Skin epidermis (tissue), 12 donors: Measurements from ENCODE around the gene DCAF5.

ENCODE experiments used
- H3K27ac ChIP-seq, 21 experiments: fragments of 200-600 bp; sonication (generic) in 11 of 21; one replicate each; pipeline ENCODE4 v1.5.0; 2020; ENCODE audit warnings: mild to moderate bottlenecking in 3 of 21, inconsistent platforms in 2 of 21, moderate library complexity in 2 of 21
- H3K4me3 ChIP-seq, 7 experiments: fragments of 200-600 bp; sonication (generic) in 2 of 7; one replicate each; pipeline ENCODE4 v1.5.0; 2020; ENCODE audit warnings: inconsistent platforms in 2 of 7, mild to moderate bottlenecking in 2 of 7, moderate library complexity in 1 of 7

DCAF5 gene

DNA sequence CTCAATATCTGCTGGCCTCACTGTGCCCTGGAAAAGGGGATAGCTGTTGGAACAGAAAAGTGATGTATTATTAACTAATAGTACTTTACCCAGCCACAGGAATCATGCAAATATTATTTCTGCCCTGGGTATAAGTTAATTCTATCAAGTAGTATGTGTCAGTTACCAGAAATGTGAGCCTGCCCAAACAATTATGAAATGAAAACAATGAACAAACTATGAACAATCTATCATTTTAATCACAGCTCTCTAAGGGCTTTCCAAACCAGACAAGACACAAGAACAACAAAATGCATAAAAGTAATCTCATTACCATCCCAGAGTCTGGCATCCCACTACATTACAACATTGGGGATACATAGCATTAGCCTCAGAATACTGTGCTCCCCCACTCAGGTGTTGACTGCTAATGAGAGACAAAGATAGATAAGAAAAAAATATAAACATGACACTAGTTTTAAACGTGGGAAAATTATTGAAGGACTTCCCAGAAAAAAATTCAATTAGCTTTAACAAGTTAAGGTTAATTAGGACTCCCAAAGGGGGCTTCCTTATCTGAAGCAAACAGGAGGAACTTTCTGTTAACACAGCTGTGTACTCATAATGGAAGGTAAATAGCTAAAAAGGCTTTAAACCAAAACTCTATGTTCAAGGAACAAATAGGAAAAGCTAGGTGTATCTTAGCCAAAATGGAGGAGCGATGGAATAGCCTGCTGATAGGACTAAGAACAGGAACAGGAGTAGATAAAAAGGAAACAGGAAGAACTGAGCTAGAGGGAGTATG, 3.3 kb downstream of the DCAF5 start:
- Histone ChIP-seq H3K4me3 (no peak overlapping the region), H3K27ac (peak overlapping the region in 6 of 21 experiments; percentile 7 to 34 (median 21))

DNA sequence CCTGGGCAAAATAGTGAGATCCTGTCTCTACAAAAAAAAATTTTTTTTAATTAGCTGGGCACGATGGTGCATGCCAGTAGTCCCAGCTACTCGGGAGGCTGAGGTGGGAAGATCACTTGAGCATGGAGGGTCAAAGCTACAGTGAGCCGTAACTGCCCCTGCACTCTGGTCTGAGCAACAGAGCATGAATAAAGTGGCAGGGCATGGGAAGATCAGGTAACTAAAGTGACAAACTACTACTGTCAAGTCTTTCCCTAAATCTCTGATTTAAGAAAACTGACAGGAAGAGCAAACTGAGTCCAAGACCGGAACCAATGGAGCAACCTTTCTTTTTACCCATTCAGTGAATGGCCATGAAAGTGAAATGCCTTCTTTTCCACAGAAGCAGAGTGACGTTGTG, 10.8 kb downstream of the DCAF5 start:
- no peak overlapping the region for H3K4me3 ChIP-seq
- H3K27ac ChIP-seq = no peak overlapping the region

DNA sequence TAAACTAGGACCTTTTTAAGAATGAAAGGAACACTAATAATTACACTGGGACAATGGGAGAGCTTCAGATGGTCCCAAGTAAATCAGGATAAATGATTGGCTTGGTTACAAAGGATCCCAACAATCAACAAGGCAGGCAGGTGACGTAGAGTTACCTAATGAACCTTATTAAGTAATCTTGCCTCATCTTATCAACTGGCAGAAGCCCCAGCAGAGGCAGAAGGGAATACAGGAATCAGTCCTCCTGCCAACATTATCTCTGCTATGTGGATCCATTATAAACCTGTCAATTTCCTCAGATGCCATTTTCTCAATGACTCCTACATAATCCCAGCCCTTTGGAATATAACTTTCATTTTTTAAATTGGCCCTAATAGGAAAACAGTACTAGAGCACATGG, 11.4 kb downstream of the DCAF5 start:
- Histone ChIP-seq H3K27ac (no peak overlapping the region), H3K4me3 (no peak overlapping the region)

DNA sequence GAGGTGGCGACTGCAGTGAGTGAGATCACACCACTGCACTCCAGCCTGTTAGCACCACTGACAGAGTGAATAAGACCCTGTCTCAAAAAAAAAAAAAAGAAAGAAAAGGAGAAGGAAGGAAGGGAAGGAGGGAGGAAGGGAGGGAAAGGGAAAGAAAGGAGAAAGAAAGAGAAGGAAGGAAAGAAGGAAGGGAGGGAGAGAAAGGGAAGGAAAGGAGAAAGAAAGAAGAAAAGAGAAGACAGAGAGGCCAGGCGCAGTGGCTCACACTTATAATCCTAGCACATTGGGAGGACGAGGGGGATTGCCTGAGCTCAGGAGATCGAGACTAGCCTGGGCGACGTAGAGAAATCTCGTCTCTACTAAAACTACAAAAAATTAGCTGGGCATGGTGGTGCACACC, 13.2 kb downstream of the DCAF5 start:
- H3K4me3 ChIP-seq = no peak overlapping the region
- no peak overlapping the region for H3K27ac ChIP-seq

DNA sequence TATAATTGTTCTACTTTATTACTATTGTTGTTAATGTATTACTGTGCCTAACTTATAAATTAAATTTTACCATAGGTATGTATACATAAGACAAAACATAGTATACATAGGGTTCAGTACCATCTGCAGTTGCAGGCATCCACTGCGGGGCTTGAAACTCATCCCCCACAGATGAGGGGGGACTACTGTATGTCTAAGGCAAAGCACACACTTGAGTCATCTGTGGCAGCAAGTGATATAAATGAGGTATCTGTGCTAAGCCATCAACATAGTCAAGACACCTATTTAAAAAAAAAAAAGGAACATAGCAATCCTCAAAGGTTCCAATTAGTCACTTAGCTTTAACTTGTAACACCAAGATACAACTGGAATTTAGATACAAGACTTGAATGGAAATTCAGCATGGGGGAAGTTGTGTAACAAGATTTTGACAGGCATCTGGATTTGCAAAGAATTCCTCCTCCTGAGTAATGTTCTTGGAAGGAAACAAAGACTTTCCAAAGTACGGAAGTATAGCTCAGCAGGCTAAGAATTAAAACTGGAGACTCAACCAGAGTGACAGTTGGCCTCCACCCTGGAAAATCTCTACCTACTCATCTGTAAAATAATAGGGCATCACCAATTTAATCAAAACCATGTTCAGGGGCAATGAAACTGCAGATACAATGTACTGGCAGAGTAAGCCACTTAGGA, 14.9 kb downstream of the DCAF5 start:
- Histone ChIP-seq H3K27ac (peak overlapping the region in 9 of 21 experiments; percentile 8 to 58 (median 18)), H3K4me3 (no peak overlapping the region)

DNA sequence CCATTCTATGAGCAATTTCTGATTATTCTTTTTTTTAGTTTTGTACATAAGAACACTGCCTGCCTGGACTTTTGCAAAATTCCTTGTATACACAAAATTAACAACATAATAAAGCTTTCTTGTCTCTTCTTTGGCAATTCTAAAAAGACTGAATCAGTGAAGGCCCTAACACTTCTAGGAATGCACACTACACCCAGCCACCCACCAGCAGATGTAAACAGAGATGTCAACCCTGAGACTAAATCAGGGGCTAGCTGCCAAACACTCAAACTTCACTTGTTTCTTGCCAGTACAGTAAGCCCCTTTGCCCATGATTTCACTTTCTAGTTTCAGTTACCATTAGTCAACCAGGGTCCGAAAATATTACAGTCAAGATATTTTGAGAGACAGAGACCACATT, 15.5 kb downstream of the DCAF5 start:
- Histone ChIP-seq H3K27ac (peak overlapping the region in 2 of 21 experiments; percentile 4 to 24), H3K4me3 (no peak overlapping the region)

DNA sequence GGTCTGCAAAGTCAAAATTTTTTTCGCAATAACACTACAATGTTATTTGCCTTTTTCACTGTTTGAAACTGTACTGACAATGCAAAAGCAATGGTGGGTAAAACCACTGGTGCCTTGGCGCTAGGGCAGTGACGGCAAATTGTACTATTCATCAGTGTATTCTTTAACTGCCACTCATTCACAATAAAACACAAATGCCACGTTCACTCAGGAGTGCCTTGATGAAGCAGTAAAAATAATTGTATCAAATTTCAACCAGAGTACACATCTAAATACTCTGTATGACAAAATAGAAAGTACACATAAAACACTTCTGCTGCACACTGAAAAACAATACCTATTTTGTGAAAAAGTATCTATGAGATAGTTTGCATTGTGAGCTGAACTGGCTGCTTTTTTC, 17.8 kb downstream of the DCAF5 start:
- Histone ChIP-seq H3K4me3 (no peak overlapping the region), H3K27ac (no peak overlapping the region)

DNA sequence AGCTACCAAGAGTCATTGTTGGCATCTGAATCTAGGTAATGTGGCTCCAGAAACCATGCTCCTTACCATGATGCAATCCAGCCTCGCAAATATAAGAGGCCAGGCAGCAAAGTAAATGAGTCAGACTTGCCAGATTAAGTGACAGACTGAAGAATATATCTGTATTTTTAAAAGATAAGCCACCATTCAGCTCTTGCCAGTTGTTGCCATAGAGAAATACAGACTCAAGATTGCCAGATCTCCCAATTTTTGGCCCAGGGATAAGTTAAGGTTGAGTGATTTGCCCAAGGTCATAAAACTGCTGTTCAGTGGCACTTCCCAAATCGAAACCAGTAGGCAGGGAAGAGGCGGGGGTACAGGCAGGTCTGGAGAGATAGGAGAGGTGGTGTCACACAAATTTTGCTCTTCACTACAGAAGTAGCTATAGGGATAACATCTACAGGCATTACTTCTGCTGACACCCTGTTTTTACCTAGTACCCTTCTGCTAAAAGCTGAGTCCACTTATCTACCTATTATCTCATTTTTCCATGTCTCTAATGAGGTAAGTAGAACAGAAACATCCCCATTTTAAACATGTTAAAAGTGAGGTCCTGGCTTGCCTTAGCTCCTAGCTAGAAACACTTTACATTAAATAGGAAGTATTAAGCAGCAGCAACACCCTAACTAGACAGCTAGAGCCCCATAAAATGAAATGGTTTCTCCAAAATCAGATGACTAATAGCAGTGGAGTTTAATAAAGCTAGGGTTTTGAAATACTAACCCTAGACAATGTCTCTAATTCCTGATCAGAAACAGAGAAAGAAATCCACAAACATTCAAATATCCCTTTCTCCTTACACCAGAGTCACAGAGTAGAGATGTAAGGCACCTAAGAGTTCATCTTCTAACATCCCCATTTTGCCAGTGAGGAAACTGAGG, 19.5 kb downstream of the DCAF5 start:
- H3K27ac ChIP-seq = peak overlapping the region in 8 of 21 experiments; percentile 4 to 47 (median 24)
- H3K4me3 ChIP-seq = no peak overlapping the region

DNA sequence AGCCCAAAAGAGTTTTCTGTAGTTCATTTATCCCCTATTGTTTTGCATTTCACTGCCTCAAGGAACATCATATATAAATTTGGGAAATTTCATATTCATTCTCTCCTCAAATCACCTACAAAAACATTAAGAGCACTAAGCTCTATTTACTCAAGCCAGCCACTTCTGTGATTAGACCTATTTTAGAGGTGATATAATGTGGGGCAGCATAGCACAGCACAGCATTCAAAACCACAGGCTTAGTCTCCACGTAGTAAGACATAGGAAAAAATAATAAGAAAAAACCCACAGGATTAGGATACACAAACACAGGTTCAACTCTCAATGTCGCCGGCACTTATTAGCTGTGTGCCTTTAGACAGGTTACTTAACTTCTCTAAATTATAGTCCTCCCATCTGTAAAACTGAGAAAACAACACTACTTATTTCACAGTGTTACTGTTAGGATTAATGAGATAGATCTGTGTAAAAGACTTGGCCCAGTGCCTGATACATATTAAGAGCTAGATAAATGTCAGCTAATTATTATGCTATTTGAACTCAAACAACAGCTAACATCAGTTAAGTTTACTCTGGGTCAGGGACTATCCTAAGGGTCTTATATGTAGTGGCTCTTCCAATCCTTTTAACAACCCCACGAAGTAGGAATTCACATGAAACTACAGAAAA, 20.3 kb downstream of the DCAF5 start:
- peak overlapping the region in 1 of 21 experiments; percentile 13 for H3K27ac ChIP-seq

DNA sequence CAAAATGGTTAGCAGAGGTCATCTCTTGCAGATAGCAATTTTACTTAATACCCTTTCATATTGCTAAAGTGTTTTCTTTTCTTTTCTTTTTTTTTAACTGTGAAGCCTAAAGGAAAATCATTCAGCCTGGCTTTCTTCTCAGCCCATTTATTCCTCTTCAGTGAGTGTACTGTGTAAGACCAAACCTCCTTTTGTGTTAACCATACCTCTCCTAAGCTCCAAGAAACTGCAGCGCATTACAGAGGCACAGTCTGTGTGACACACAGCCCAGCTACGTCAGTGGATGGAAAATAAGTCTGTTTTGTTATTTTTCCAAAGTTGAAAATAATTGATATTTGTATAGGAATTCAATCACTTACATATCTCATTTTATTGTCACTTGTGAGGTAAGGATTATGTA, 21.7 kb downstream of the DCAF5 start:
- Histone ChIP-seq H3K4me3 (no peak overlapping the region), H3K27ac (no peak overlapping the region)

More for the DNA sequence above, 20.3 kb downstream of the DCAF5 start:
- no peak overlapping the region for H3K4me3 ChIP-seq

DNA sequence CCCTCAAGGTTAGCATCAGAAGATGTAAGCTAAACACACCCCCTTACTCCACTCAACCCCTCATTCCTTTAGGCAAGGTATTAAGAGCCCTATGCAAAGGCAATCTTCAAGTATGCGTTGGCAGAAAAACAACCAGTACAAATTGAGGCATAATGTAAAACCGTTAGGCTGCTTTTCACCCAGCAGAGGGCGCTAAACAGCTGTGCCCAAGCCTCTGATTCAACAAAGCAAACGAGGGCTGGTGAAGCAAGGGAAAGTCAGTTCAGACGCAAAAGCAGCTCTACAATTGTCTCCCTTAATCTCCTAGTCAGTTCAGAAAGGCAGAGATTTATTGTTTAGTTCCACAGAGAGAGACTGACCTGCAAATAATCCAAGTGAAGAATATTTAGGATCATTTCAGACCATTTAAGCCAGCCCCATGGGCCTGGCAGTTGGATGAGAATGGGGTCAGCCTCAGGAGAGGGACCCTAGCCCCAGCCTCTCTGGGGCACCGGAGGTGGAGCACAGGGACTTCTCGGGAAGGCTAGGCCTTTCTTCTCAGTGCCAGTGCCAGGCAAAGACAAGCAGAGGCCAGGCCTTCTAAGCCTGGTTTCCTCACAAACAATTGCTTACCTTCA, 23.5 kb downstream of the DCAF5 start:
- Histone ChIP-seq H3K27ac (peak overlapping the region in 12 of 21 experiments; percentile 2 to 81 (median 45)), H3K4me3 (no peak overlapping the region)

DNA sequence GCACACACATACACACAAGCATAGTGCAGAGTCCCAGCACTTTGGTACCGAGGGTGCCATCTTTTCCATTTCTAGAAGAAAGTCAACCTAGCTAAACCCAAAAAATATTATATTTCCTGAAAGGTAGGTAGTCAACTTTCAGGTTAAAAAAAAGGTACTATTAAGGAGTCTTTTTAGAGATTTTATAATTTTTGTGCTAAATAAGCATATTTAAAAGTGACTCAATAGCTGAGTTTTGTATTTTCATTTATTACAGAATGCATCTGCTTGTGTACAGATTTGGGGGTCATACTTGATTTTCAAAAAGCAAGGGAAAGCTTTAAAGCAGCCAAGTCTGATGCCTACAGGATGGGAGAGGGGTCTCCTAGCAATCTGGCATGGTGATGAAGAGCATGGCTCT, 34.6 kb downstream of the DCAF5 start:
- Histone ChIP-seq H3K27ac (no peak overlapping the region), H3K4me3 (no peak overlapping the region)

DNA sequence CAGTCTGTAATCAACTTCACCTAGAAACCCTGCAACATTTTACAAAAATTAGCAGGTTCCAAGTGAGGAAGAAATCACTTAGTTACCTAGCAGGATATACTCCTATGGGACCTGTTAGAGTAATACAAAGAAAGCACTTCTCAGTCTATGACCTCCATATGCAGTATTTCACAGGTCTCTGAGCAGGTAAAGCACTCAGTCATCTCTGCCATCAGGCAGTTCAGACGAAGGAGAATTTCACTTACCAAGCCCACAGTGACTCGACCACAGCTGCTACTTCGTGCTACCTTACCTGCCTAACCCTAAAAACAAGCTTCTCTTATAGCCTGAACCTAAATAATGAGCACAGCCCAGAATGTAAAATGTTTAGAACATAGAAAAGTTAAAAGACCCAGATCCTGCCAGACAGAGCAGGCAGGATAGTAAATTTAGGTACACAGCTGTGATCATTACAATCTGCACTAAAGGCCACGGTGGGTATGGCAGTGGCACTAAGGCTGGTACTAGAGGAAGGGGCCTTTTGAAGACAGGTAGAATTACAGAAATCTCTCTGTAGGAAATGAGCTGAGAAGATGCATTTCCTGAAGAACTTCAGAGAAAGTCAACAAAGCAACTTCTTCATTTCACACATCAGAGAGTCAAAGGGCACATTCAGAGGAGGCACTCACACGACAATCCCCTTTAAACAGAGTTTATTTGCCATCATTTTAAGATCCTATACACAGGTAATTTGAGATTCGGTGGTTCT, 35.7 kb downstream of the DCAF5 start:
- H3K4me3 ChIP-seq = no peak overlapping the region
- no peak overlapping the region for H3K27ac ChIP-seq

DNA sequence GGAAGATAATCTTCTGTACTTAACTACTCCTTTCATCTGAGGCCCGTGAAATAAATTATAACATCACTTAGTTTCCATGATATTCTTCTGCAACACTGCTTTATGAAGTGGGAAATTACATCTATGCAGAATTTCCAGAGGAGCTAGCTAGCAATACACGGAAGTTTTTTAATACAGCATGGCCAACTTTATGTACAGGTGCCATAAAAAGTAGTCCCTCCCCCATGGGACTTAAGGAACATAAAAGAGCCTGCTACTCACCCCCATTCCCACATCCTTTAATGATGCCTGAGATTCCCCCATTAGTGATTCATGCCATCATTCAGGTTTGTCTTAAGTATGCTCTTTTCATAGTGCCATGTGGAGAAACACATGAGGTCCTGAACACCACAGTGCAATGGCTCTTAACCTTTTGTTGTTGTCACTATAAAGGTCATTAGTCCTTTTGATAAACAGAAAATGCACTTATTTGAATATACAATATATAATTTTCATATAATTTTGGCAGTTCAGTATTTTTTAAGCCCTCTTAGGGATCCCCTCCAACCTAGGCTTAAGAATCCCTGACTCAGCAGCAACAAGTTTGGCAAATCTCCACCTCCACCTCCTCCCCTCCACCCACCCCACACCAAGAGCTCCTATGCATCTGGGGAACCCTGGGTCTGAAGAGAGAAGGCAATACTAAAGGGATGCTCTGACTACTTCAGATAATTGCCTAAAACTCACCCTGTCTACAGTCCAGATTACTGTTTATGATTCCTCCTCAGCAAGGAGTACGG, 37.3 kb downstream of the DCAF5 start:
- no peak overlapping the region for H3K4me3 ChIP-seq
- no peak overlapping the region for H3K27ac ChIP-seq

DNA sequence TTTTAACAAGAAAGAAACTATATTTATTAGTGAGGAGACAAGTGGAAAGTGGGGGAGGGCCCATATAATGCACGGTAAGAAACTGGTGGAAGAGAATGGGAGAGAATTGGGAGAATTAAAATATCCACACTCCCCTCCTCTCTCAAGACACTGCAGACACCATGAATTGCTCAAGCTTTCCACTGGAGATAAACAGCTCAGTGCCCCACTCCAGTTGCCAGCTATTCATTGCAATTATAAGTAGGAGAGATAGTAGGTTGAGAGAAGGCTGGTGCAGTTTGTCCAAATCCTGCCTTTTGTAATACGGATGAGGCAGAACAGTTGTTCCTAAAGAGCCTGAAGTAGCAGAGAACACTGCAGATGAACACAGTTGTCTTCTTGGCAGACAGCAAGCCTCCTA, 38.2 kb downstream of the DCAF5 start:
- Histone ChIP-seq H3K4me3 (no peak overlapping the region), H3K27ac (no peak overlapping the region)

DNA sequence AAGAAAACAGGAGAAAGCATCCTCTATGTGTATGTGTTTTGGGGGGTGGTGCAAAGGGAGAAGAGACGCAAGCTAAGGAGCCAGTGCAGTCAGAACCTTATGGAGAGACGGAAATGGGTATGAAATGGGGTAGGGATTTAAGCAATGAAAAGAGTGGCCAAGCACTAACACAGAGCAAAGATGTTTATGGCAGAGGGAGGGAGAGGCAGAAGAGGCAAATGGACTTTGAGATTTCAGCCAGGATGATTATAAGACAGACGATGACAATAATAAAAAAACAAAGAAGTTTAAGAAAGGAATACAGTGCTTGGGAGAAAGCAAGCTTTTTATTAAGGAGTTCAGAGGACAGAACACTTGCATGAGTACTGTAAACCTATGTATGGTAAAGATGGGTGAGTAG, 44.6 kb downstream of the DCAF5 start:
- Histone ChIP-seq H3K4me3 (no peak overlapping the region), H3K27ac (no peak overlapping the region)

DNA sequence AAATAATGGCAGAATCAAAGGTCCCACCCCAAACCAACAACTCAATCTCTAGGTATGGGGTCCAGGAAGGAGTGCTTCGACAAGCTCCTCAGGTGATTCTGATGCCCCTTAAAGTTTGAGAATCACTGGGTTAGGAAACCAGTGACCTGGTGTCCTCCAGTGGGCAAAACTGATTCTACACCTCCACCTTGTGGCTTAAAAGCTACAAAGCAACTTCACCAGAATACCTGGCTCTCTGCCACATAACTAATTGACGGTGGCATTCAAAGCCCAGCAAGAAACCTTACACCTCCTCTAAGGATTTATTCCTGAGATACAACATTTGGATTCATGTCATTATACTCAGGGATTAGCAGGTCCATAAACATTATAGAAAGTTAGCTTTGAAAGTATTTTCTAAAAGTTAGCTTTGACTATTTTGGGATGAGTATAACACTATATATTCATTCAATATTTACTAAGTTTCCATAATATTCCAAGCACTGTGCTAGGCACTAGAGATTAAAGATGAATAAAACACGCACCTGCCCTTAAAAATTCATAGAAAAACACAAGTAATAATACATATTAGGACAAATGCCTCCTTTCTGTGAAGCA, 45.4 kb downstream of the DCAF5 start:
- Histone ChIP-seq H3K27ac (no peak overlapping the region), H3K4me3 (no peak overlapping the region)

DNA sequence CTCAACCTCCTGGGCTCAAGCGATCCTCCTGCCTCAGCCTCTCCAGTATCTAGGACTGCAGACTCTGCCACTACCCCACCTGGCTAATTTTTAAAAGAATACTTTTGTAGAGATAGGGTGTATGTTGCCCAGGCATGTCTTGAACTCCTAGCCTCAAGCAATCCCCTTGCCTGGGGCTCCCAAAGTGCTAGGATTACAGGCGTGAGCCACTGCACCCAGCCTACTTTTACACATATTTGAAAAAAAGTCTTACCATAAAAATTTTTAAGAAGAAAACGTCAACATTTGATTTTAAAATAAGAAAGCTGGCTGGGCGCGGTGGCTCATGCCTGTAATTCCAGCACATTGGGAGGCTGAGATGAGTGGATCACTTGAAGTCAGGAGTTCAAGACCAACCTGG, 46.5 kb downstream of the DCAF5 start:
- Histone ChIP-seq H3K27ac (no peak overlapping the region), H3K4me3 (no peak overlapping the region)
